Heart left ventricle (tissue), 13 donors: ENCODE measurements around the gene SUPT3H.

Source experiments
- CTCF ChIP-seq, 12 donors: fragments of 200-600 bp; sonication (generic) in 4 of 12; IDR thresholded peaks; one replicate each; pipeline versions ENCODE4 v1.5.0 to v1.8.0; 2018 to 2022; ENCODE audit warnings: antibody characterized with exemption in 12 of 12, mild to moderate bottlenecking in 5 of 12
- POLR2A ChIP-seq, 2 donors: fragments of 450-650 bp; IDR thresholded peaks; one replicate each; pipeline ENCODE4 v1.6.1; 2017; ENCODE audit warnings: antibody characterized with exemption in 2 of 2, mild to moderate bottlenecking in 2 of 2, moderate library complexity in 2 of 2
- donor health status: ischemic (EF 13 %, LVEDD 7.1; RV severe dilation, severe dysfunction).
- donor health status: DM: no; HTN: yes; CAD: no.
- donor health status: DM: no; HTN: no; CAD: no.
- donor health status: ischemic (EF 25% LVEDD 6.9; RV normal size, moderate dysfunction).
- donor health status: ischemic (EF 25% LVEDD 5.7; RV mildly dilated, moderate dysfunction).
- donor health status: ischemic (EF 35%, LVEDD 5.7; RV mildly dilated, moderate dysfunction).
- donor health status: nonischemic (EF 11% LVEDD 7.7; RV severe dilation, severe dysfunction).
- donor health status: DM: yes; HTN: yes; CAD: no.
- donor health status: PGD.
- donor health status: ischemic (EF 29% LVEDD 5.4; RV normal size, mild dysfunction).
- donor health status: nonischemic (EF 23%, LVEDD 6.1; RV moderate dilation, normal function).

- TF ChIP-seq CTCF (IDR thresholded peaks at IDR 0.05) (no peak), POLR2A (IDR thresholded peaks at IDR 0.05) (no peak)
Observed at GRCh38 chr6:44918671-44919296, 458.9 kb downstream of the SUPT3H start.
